ENCODE results near the gene FAM120AOS.

GRCh38 chr9:93491593-93492232 lies 38.3 kb upstream of the FAM120AOS start:
- TF ChIP-seq CTCF (IDR thresholded peaks at IDR 0.05; ENCODE audit: poor library complexity): no peak
- TF ChIP-seq EZH2 (IDR thresholded peaks at IDR 0.05; ENCODE audit: borderline replicate concordance): no peak
